LNCaP clone FGC (cell line): ENCODE measurements around the gene UBE2E1.

Source experiments
- DNase-seq: peaks from one replicate; pipeline ENCODE4 v3.0.0-alpha.2; 2011; ENCODE audit warnings: low read depth
- H3K4me3 ChIP-seq: 2 replicates; pipeline ENCODE4 v1.5.1; 2011; ENCODE audit warnings: mild to moderate bottlenecking, low read depth, low read length, control low read depth
- TF ChIP-seq, protein P1 (sequence below): IDR thresholded peaks from 2 replicates; pipeline ENCODE4 v1.5.1; 2012; ENCODE audit warnings: mild to moderate bottlenecking; ENCODE audit not compliant: control insufficient read depth, insufficient read depth; ENCODE audit errors: extremely low read depth

Gene UBE2E1

DNA sequence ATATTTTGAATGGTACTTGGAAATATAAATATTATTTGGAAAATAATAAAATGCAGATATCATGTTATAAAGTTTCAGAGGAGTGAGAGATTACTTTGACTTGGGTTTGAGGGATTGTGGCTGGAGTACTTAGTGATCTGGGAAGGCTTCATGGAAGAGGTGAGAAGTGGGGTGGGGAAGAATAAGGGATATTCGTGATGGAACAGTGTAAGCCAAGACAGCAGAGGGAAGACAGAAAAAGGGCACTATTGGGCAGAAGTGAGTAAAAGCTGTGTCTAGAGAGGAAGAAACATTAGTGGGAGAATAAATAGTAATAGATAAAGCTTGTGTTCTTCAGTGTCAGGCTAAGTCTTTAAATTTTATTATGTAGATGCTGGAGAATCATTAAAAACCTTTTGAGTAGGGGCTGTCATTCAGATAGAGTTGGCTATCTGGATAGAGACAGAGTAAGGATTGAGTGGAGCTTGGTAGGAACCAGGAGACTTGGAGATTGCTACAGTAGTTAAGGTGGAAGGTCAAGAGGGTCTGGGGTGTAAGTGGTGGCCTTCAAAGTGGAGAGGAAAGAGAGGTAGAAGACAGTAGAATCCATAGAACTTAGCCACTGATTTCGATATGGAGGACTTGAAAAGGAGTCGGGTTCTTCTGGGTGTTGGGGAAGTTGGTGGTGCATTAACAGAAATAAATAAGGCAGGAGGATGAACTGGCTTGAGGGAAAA lies 11.9 kb downstream of the UBE2E1 start:
- H3K4me3 ChIP-seq, result no peak overlapping the region
- DNase-seq, result no peak
- TF ChIP-seq, protein P1, sequence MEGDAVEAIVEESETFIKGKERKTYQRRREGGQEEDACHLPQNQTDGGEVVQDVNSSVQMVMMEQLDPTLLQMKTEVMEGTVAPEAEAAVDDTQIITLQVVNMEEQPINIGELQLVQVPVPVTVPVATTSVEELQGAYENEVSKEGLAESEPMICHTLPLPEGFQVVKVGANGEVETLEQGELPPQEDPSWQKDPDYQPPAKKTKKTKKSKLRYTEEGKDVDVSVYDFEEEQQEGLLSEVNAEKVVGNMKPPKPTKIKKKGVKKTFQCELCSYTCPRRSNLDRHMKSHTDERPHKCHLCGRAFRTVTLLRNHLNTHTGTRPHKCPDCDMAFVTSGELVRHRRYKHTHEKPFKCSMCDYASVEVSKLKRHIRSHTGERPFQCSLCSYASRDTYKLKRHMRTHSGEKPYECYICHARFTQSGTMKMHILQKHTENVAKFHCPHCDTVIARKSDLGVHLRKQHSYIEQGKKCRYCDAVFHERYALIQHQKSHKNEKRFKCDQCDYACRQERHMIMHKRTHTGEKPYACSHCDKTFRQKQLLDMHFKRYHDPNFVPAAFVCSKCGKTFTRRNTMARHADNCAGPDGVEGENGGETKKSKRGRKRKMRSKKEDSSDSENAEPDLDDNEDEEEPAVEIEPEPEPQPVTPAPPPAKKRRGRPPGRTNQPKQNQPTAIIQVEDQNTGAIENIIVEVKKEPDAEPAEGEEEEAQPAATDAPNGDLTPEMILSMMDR, result no peak

DNA sequence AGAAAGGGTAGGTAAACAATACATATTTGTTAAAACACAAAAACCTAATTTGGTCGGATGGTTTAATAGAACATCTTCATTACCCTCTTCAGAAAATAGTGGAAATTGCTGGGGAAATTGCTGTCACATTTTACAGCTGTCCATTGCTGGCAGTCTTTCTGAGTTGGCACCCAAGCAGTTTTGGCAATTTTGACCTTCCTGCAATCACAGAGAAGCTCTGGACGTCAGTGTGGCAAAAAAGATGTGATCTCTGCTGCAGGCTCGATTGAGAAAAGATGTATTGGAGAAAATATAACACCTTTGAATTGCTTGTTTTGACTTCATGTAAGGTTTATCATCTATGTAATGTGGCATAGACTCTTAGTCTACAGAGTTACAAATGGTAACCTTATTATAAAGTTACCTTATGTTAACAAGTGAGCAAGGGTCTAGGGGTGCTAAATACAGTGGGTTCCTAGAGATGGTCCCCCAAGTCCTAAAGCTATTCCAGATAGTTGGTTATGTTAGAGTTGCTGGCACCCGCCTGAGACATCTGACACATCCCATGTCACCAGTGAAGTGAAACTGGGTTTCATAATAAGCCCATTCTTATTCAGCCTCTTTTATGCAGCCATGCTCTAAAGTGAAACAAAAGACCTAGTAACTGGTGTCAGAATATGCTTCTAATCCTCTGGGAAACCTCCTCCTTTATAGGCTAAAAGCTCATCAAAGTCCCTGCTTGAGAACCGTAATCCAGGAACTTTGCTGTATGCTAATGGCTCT lies 14.0 kb downstream of the UBE2E1 start:
- TF ChIP-seq, protein P1, result no peak
- no peak overlapping the region for H3K4me3 ChIP-seq
- DNase-seq, result no peak

DNA sequence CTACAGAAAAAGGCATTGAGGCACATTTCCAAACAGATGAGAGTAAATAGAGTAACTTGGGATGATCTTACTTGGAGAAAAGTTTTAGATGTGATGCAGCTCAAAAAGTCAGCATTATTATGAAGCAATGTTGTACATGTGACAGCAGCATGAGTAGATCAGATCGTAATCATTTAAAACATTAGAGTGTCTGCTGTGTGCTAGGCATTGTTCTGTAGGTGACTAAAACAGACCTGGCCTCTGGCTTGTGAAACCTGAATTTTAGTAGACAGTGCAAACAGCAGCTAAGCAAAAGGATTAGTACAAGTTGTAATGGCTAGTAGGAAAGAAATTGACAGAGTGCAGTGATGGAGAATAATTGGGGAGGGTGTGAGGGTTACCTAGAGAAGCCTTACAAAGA lies 15.1 kb downstream of the UBE2E1 start:
- no peak overlapping the region for H3K4me3 ChIP-seq
- DNase-seq, result no peak
- TF ChIP-seq, protein P1, result no peak

DNA sequence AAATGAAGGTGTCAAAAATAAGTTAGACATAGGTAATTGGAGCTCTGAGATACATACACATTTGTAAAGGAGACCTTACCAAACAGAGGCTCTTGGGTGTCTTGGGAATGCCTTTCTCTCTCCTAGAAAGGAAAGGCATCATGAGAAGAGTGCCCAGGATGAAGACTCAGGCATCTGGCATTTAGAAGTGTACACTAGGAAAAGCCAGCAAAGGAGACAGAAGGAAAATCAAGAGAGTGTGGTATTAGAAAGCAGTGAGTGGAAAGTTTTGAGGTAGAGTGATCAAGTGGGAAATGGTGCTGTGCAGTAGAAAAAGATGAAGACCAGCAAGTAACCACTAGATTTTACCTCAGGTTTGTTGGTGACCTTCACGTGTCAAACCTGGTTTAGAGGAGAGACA lies 16.1 kb downstream of the UBE2E1 start:
- H3K4me3 ChIP-seq, result no peak overlapping the region
- TF ChIP-seq, protein P1, result no peak
- DNase-seq, result no peak

DNA sequence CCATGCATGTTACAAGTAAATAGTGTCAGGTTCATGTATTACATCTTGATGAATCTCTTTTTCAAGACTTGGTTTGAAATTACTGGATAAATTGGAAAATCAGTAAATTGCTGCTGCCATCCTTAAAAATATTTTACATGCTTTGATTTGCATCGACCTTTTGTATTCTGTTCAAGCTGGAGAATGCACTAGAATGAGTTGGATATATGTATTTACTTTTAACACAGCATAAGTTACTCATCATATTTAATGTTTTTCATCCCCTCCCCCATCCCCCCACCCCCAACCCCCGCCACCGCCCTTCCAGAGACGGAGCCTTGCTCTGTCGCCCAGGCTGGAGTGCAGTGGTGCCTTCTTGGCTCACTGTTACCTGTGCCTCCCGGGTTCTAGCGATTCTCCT lies 16.8 kb downstream of the UBE2E1 start:
- DNase-seq, result no peak
- H3K4me3 ChIP-seq, result no peak overlapping the region
- TF ChIP-seq, protein P1, result no peak

DNA sequence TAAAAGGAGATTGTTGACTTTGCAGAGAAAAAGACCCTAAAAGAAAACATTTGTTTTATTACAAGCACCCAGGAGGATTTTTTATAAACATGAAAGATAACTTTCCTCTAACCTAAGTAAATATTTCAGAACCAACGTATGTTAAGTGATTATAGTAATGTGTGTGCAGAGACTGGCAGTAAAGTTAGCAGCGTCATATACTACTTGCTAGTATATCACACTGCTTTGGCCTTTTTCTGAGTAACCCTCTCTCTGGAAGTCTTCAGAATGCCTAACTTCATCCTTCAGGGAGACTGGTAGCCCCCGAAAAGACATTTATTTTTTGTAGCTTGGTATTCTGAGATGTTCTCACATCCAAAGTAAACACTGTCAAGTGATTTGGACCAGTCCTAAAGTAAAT lies 17.9 kb downstream of the UBE2E1 start:
- no peak overlapping the region for H3K4me3 ChIP-seq
- no peak for DNase-seq
- TF ChIP-seq, protein P1, result no peak
